Trophoblast cell (in vitro differentiated cells and primary cell): Measurements from ENCODE around the gene NAA80.

Experiments used
- DNase-seq, 2 donors: peaks; one replicate each; pipeline ENCODE4 v3.0.0-alpha.2; 2016
- H2AFZ ChIP-seq: 2 replicates; pipeline ENCODE4 v1.6.1; 2013; ENCODE audit warnings: low read length, moderate library complexity, mild to moderate bottlenecking; ENCODE audit not compliant: insufficient read depth, poor library complexity
- H2AK5ac ChIP-seq: 2 replicates; pipeline ENCODE4 v1.6.1; 2013; ENCODE audit warnings: mild to moderate bottlenecking, low read length
- H2BK120ac ChIP-seq: 2 replicates; pipeline ENCODE4 v1.6.1; 2013; ENCODE audit warnings: low read length, mild to moderate bottlenecking, moderate library complexity; ENCODE audit not compliant: insufficient read depth, poor library complexity
- H2BK12ac ChIP-seq: 2 replicates; pipeline ENCODE4 v1.6.1; 2013; ENCODE audit warnings: mild to moderate bottlenecking, low read length, moderate library complexity
- H2BK5ac ChIP-seq: 2 replicates; pipeline ENCODE4 v1.6.1; 2013; ENCODE audit warnings: low read length, low read depth, moderate library complexity, mild to moderate bottlenecking; ENCODE audit not compliant: poor library complexity
- H3K14ac ChIP-seq: 2 replicates; pipeline ENCODE4 v1.6.1; 2013; ENCODE audit warnings: mild to moderate bottlenecking, low read length
- H3K18ac ChIP-seq: 2 replicates; pipeline ENCODE4 v1.6.1; 2013; ENCODE audit warnings: mild to moderate bottlenecking, low read length
- H3K23ac ChIP-seq: 2 replicates; pipeline ENCODE4 v1.6.1; 2013; ENCODE audit warnings: low read length
- H3K27ac ChIP-seq: 2 replicates; pipeline ENCODE4 v1.5.1; 2013; ENCODE audit warnings: low read depth, mild to moderate bottlenecking, inconsistent platforms, low read length, moderate library complexity
- H3K27me3 ChIP-seq: 2 replicates; pipeline ENCODE4 v1.6.1; 2013; ENCODE audit warnings: inconsistent platforms, mild to moderate bottlenecking, low read length, moderate library complexity; ENCODE audit not compliant: insufficient read depth
- H3K36me3 ChIP-seq, 2 experiments: 1 replicate in 1 of 2; 2 replicates in 1 of 2; pipeline ENCODE4 v1.6.1; 2013; ENCODE audit warnings: low read length in 2 of 2, mild to moderate bottlenecking in 2 of 2, moderate library complexity in 1 of 2; ENCODE audit not compliant: insufficient read depth in 2 of 2, control insufficient read depth in 1 of 2
- H3K4ac ChIP-seq: 2 replicates; pipeline ENCODE4 v1.6.1; 2013; ENCODE audit warnings: low read depth, mild to moderate bottlenecking, low read length, moderate library complexity
- H3K4me1 ChIP-seq, 2 experiments: 1 replicate in 1 of 2; 2 replicates in 1 of 2; pipeline ENCODE4 v1.6.1; 2013; ENCODE audit warnings: low read length in 2 of 2, mild to moderate bottlenecking in 2 of 2, moderate library complexity in 1 of 2; ENCODE audit not compliant: insufficient read depth in 2 of 2, control insufficient read depth in 1 of 2
- H3K4me2 ChIP-seq: 2 replicates; pipeline ENCODE4 v1.6.1; 2013; ENCODE audit warnings: inconsistent platforms, mild to moderate bottlenecking, low read length, moderate library complexity
- H3K4me3 ChIP-seq: 2 replicates; pipeline ENCODE4 v1.5.1; 2013; ENCODE audit warnings: mild to moderate bottlenecking, low read depth, low read length, inconsistent platforms
- H3K79me1 ChIP-seq: one replicate; pipeline ENCODE4 v1.6.1; 2013; ENCODE audit warnings: low read length
- H3K79me2 ChIP-seq: 2 replicates; pipeline ENCODE4 v1.6.1; 2013; ENCODE audit warnings: low read length, mild to moderate bottlenecking; ENCODE audit not compliant: control insufficient read depth, insufficient read depth, poor library complexity
- H3K9ac ChIP-seq: 2 replicates; pipeline ENCODE4 v1.6.1; 2013; ENCODE audit warnings: mild to moderate bottlenecking, low read length
- H3K9me3 ChIP-seq: 2 replicates; pipeline ENCODE4 v1.6.1; 2013; ENCODE audit warnings: low read depth, mild to moderate bottlenecking, control low read depth, inconsistent platforms, low read length; ENCODE audit not compliant: insufficient read depth
- H4K12ac ChIP-seq: 2 replicates; pipeline ENCODE4 v1.6.1; 2013; ENCODE audit warnings: low read depth, mild to moderate bottlenecking, low read length, moderate library complexity
- H4K8ac ChIP-seq: 2 replicates; pipeline ENCODE4 v1.6.1; 2013; ENCODE audit warnings: low read depth, mild to moderate bottlenecking, low read length, moderate library complexity
- H4K91ac ChIP-seq: one replicate; pipeline ENCODE4 v1.6.1; 2013; ENCODE audit warnings: low read depth, mild to moderate bottlenecking, low read length, moderate library complexity
- WGBS: extraction: QIAGEN DNeasy Blood & Tissue Kit; methylation state at CpG from one replicate; pipeline ENCODE4 v1.1.7; 2013; ENCODE audit warnings: missing lambda C conversion rate; ENCODE audit not compliant: insufficient read length, insufficient coverage; ENCODE audit errors: extremely low coverage; 5-methylcytosine and 5-hydroxymethylcytosine counted together

NAA80 gene

DNA sequence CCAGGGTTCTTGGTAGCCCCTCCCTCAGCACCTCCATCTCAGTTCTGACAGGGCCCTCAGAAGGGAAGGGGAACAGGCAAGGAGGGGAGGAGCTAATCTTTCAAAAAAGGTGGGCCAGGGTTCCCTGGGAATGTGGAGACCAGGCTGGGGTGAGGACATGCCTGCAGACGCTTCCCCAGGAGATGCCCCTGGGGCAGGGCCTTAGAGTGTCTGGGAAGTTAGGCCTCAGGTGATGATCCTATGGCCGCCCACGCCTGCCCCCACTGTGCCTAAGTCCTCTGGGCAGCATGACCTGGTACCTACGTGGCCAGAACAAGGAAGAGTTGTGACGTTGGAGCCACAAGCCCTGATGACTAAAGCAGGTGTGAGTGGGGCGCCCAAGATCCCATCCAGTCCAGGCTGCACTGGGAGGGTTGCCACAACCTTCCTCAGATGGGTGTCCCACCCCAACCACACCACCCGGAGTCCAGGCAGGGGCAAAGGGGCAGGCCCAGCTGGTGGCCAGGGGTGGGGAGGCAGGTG lies 34.2 kb downstream of the NAA80 start:
- Histone ChIP-seq H2BK12ac (peak overlapping the region; percentile 98), H3K14ac (peak overlapping the region; percentile 92), H4K8ac (peak overlapping the region; percentile 80), H3K4ac (peak overlapping the region; percentile 49), H2BK120ac (peak overlapping the region; percentile 62), H3K4me3 (no peak overlapping the region), H2AK5ac (peak overlapping the region; percentile 53), H3K18ac (peak overlapping the region; percentile 56), H3K36me3 (no peaks in the 10 kb centered on the region), H3K4me2 (no peak overlapping the region), H4K12ac (peak overlapping the region; percentile 12), H3K27me3 (no peaks in the 10 kb centered on the region), H3K79me1 (peaks cover 40% of the 10 kb centered on the region), H3K9ac (no peak overlapping the region), H3K23ac (no peak overlapping the region), H4K91ac (peak overlapping the region; percentile 98), H3K27ac (peak overlapping the region; percentile 41), H3K9me3 (no peaks in the 10 kb centered on the region), H3K79me2 (peaks cover 14% of the 10 kb centered on the region), H3K4me1 (peaks cover 46 to 49% of the 10 kb centered on the region in 2 experiments), H2AFZ (no peak overlapping the region), H2BK5ac (peak overlapping the region; percentile 81)
- no CpG with 5 or more reads among the region's 7 CpGs for WGBS
- DNase-seq: peak; percentile 90 to 91

DNA sequence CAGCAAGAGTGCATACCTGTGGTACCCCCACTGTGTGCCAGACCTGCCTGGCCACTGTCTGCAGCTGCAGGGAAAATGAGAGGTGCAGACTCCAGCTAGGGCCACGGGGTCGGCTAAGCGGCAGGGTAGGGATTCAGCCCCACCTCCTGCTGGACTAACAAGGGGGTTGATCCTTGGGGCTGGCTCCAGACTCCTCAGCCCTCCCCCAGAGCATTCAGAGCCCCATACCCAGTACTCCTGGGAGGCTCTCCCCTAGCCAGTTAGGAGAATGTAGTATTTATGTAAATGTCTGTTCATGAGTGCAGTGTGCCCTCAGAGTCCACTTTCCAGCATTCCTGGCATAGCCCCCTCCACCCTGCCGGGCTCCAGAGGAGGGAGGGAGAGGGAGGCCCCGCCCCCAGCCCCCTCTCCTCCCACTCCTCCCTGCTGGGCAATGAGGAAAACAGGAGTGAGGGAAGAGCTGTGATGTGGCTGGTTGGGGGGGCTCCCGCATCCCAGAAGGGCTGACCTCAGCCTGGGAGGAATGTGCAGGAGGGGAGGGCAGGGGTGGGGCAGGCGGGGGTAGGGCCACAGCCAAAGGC lies 34.7 kb downstream of the NAA80 start:
- peak overlapping the region; percentile 93 for H3K27ac ChIP-seq
- peak overlapping the region; percentile 44 for H3K4me2 ChIP-seq
- peaks cover 0 to 1% of the 10 kb centered on the region in 2 experiments for H3K36me3 ChIP-seq
- H3K14ac ChIP-seq: peak overlapping the region; percentile 96
- peak; percentile 89 to 93 for DNase-seq
- H3K4me3 ChIP-seq: no peak overlapping the region
- peak overlapping the region; percentile 97 for H4K91ac ChIP-seq
- H2BK12ac ChIP-seq: peak overlapping the region; percentile 95
- peak overlapping the region; percentile 94 for H2AK5ac ChIP-seq
- H2AFZ ChIP-seq: peak overlapping the region; percentile 35
- H3K27me3 ChIP-seq: no peaks in the 10 kb centered on the region
- peak overlapping the region; percentile 88 for H3K18ac ChIP-seq
- no CpG with 5 or more reads among the region's 7 CpGs for WGBS
- peaks cover 41% of the 10 kb centered on the region for H3K79me1 ChIP-seq
- no peaks in the 10 kb centered on the region for H3K9me3 ChIP-seq
- peak overlapping the region; percentile 96 for H2BK120ac ChIP-seq
- H4K8ac ChIP-seq: peak overlapping the region; percentile 87
- peak overlapping the region; percentile 91 for H2BK5ac ChIP-seq
- peak overlapping the region; percentile 20 for H3K9ac ChIP-seq
- peaks cover 45 to 48% of the 10 kb centered on the region in 2 experiments for H3K4me1 ChIP-seq
- peak overlapping the region; percentile 61 for H3K4ac ChIP-seq
- H4K12ac ChIP-seq: peak overlapping the region; percentile 51
- H3K79me2 ChIP-seq: peaks cover 14% of the 10 kb centered on the region
- no peak overlapping the region for H3K23ac ChIP-seq

DNA sequence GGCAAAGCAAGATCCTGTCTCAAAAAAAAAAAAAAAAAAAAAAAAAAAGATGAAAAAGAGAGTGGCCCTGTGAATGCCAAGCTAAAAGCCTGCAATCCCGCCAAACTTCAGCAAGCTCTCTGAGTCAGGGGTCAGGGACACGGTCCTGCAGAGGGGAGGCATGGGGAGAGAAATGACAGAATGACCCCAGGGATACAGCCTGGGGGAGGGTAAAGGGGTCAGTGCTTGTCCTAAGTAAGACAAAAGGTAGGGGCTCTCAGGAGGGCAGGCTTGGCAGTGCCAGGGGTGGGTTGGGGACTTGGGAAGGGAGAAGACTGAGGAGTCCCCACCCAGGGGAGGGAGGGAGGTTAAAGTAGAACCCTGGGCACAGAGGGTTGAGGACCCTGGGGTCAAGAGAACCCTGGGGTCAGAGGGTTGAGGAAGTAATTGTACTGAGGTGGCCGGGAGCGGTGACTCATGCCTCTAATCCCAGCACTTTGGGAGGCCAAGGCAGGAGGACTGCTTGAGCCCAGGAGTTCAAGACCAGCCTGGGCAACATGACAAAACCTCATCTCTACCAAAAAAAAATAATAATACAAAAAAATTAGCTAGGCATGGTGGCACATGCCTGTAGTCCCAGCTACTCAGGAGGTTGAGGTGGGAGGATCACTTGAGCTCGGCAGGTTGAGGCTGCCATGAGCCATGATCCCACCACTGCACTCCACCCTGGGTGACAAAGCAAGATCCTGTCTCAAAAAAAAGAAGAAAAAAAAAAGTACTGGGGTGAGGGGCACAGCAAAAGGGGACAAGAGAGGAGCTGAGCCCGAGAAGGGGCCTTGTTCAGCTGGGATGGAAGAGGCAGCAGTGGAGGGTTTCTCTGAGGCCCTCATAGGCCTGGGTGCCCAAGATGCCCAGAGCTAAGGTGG lies 35.5 kb downstream of the NAA80 start:
- peak overlapping the region; percentile 94 for H2AK5ac ChIP-seq
- H3K27me3 ChIP-seq: no peaks in the 10 kb centered on the region
- H4K8ac ChIP-seq: peak overlapping the region; percentile 87
- H3K9ac ChIP-seq: peak overlapping the region; percentile 20
- peaks cover 14% of the 10 kb centered on the region for H3K79me2 ChIP-seq
- H3K4me1 ChIP-seq: peaks cover 39 to 44% of the 10 kb centered on the region in 2 experiments
- H3K23ac ChIP-seq: no peak overlapping the region
- H2AFZ ChIP-seq: peak overlapping the region; percentile 35
- H4K12ac ChIP-seq: peak overlapping the region; percentile 51
- peak in 1 of 2 donors; percentile 21 for DNase-seq
- H3K4ac ChIP-seq: peak overlapping the region; percentile 61
- H3K4me3 ChIP-seq: no peak overlapping the region
- H2BK5ac ChIP-seq: peak overlapping the region; percentile 91
- WGBS: no CpG with 5 or more reads among the region's 6 CpGs
- H3K79me1 ChIP-seq: peaks cover 43% of the 10 kb centered on the region
- peak overlapping the region; percentile 96 for H3K14ac ChIP-seq
- H3K18ac ChIP-seq: peak overlapping the region; percentile 88
- peak overlapping the region; percentile 95 for H2BK12ac ChIP-seq
- H3K36me3 ChIP-seq: peaks cover 3 to 5% of the 10 kb centered on the region in 2 experiments
- H2BK120ac ChIP-seq: peak overlapping the region; percentile 96
- peak overlapping the region; percentile 93 for H3K27ac ChIP-seq
- no peaks in the 10 kb centered on the region for H3K9me3 ChIP-seq
- peak overlapping the region; percentile 44 for H3K4me2 ChIP-seq
- H4K91ac ChIP-seq: peak overlapping the region; percentile 97

DNA sequence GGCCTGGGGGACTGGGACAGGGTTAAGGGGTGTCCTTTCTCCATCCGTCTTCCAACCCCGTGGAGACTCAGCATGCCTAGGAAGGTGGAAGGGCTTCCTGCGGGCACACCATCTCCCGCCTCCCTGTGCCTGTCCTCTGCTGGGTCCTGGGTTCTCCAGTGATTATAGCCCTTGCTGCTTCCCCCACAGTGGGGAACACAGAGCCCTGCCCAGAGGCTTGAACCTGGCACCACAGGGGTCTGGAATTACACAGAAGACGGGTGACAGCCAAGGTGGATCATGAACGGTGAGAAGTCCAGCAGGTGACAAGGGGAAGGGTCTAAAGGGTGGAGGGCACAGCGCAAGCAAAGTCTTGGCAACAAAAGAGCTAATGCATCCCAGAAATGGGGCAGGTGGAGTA lies 36.4 kb downstream of the NAA80 start:
- peaks cover 43% of the 10 kb centered on the region for H3K79me1 ChIP-seq
- H3K18ac ChIP-seq: peak overlapping the region; percentile 25
- H3K14ac ChIP-seq: peak overlapping the region; percentile 40
- no peaks in the 10 kb centered on the region for H3K27me3 ChIP-seq
- peaks cover 12 to 13% of the 10 kb centered on the region in 2 experiments for H3K36me3 ChIP-seq
- H3K4me1 ChIP-seq: peaks cover 38 to 44% of the 10 kb centered on the region in 2 experiments
- H3K4me2 ChIP-seq: no peak overlapping the region
- H3K9me3 ChIP-seq: no peaks in the 10 kb centered on the region
- no peak overlapping the region for H3K4ac ChIP-seq
- H2BK120ac ChIP-seq: no peak overlapping the region
- H3K4me3 ChIP-seq: no peak overlapping the region
- H3K79me2 ChIP-seq: peaks cover 14% of the 10 kb centered on the region
- H3K23ac ChIP-seq: no peak overlapping the region
- no peak overlapping the region for H2AFZ ChIP-seq
- no CpG with 5 or more reads among the region's 7 CpGs for WGBS
- H3K9ac ChIP-seq: no peak overlapping the region
- H2AK5ac ChIP-seq: peak overlapping the region; percentile 6
- H2BK5ac ChIP-seq: no peak overlapping the region
- H2BK12ac ChIP-seq: peak overlapping the region; percentile 66
- H3K27ac ChIP-seq: no peak overlapping the region
- H4K91ac ChIP-seq: peak overlapping the region; percentile 41
- H4K8ac ChIP-seq: no peak overlapping the region
- H4K12ac ChIP-seq: no peak overlapping the region
- DNase-seq: no peak
